Urothelium cell line (cell line): ENCODE data around the gene ANKRD17.
"Not testable (repeated sequence)": the region's sequence is repeated elsewhere in the genome, so short reads cannot be mapped to it uniquely, and the experiment has no call there.

Experiments
- DNase-seq: peaks from one replicate; pipeline ENCODE4 v3.0.0; 2011; ENCODE audit warnings: low spot score, mixed read lengths
- FAIRE-seq: peaks from 2 replicates; lab custom pipeline; 2011; peaks lifted over from hg19 to GRCh38; lab: Jason Lieb, UNC

Gene ANKRD17

DNA sequence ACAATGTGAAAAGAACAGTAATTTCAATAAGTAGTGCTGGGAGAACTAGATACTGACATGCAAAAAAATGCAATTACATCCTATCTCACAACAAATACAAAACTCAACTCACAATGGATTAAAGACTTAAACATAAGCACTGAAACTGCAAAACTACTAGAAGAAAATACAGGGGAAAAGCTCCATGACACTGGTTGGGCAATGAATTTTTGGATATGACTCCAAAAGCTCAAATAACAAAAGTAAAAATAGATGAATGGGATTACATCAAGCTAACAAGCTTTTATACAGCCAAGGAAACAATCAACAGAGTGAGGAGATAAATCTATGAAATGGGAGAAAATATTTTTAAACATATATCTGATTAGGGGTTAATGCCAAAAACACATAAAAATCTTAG lies 53.1 kb downstream of the ANKRD17 start:
- DNase-seq (no peak), FAIRE-seq (no peak)

DNA sequence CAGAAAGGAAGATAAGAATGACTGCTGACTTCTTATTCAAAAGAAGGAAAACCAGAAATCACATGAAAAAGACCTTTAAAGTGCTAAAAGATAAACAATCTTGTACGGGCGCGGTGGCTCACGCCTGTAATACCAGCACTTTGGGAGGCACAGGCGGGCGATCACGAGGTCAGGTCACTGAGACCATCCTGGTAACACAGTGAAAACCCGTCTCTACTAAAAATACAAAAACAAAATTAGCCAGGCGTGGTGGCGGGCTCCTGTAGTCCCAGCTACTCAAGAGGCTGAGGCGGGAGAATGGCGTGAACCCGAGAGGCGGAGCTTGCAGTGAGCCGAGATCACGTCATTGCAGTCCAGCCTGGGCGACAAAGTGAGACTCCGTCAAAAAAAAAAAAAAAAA lies 54.6 kb downstream of the ANKRD17 start:
- DNase-seq, FAIRE-seq: not testable (repeated sequence)

- peak; percentile 61 for FAIRE-seq
- DNase-seq: no peak
These were observed 61.4 kb downstream of the ANKRD17 start for GRCh38 chr4:73197220-73197619.

- FAIRE-seq: no peak
These were observed 64.5 kb downstream of the ANKRD17 start for GRCh38 chr4:73194064-73194463.

GRCh38 chr4:73193659-73194058 lies 64.9 kb downstream of the ANKRD17 start:
- FAIRE-seq (no peak), DNase-seq (no peak)

More at GRCh38 chr4:73194064-73194463, 64.5 kb downstream of the ANKRD17 start:
- DNase-seq: no peak

- no peak for DNase-seq
- no peak for FAIRE-seq
These were observed 65.4 kb downstream of the ANKRD17 start for GRCh38 chr4:73193155-73193554.

DNA sequence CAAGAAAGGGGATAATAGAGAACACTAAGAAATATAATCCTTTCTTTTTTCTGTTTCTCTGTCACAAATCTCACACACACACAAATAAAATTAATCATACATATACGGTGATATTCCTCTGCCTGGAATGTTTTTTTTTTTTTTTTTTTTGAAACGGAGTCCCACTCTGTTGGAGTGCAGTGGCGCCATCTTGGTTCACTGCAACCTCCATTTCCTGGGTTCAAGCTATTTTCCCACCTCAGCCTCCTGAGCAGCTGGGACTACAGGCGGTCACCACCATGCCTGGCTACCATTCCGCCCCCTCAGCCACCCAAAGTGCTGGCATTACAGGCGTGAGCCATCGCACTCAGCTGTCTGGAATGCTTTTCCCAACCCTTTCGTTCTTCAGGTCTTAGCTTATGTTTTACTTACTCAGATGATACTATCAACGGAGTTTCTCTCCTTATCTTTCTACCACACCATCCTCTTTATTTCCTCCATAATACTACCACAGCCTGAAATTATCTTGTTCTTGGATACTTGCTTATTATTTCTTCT lies 69.3 kb downstream of the ANKRD17 start:
- DNase-seq (no peak), FAIRE-seq (no peak)

- FAIRE-seq (no peak), DNase-seq (no peak)
These were observed 71.3 kb downstream of the ANKRD17 start for GRCh38 chr4:73187325-73187724.

DNA sequence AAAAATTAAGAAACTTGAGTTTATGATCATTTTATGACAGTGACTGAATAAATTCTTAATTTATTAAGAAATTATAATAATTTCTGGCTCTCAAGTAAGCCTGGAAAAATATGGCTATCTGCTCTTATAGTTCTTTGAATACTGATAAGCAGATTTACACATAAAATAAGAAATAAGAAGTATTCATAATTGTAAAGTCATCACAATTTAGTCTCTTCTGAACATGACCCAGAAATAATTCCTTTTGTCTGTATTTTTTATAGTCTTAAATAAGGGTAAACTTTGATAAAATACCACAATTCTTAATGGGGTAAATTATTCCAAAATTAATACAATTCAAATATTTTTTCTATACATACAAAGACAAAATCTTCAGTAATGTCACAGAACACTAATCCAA lies 72.7 kb downstream of the ANKRD17 start:
- FAIRE-seq (no peak), DNase-seq (no peak)

- FAIRE-seq: no peak
- DNase-seq: no peak
These were observed 77.4 kb downstream of the ANKRD17 start for GRCh38 chr4:73181231-73181630.

DNA sequence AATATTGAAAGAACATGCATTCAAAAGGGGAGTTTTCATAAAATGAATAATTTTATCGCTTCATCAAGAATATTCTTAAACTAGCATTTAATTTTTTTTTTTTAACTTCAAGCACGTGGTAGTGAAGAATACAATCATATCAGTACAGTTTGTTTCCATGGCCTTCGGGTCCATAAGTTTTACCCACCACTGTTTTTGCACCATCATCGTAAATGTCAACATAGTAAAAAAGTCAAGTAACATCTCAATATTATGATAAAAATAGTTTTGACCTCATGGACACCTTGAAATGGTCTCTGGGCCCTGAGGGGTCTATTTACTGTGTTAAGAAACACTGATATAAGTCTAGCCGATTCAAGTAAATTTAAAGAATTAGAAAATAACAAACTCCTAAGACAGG lies 80.2 kb downstream of the ANKRD17 start:
- FAIRE-seq: no peak
- no peak for DNase-seq

GRCh38 chr4:73172161-73172560 lies 86.4 kb downstream of the ANKRD17 start:
- FAIRE-seq: no peak
- DNase-seq: no peak

DNA sequence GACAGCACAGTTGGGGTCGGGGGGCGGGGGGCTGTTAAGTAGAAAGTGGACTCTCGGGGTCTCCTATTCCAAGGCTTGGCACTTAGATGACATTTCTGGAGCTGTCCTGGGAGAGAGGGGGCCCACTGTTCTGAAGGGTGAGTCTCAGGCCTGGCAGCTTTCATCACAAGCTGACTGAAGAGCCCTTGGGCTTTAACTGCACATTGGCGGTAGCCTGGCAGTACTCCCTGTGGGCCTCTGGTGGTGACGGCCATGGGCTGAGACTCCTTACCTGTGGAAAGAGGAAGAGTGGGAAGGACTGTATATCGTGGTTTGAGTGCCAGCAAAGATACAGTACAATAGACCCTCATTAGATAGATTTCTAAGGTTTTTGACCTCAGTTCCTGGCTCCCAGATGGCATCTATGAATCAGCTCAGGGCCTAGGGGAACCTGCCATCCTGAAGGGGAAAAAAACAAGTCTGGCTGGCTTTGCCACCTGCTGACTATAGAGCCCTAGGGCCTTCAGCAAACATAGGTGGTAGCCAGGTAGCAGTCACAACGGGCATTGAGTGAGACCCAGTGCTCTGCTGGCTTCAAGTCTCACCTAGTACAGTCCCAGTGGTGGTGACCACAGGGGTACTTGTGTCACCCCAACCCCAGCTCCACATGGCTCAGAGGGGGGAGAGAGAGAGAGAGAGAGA lies 87.9 kb downstream of the ANKRD17 start:
- FAIRE-seq: no peak
- no peak for DNase-seq

- DNase-seq (no peak), FAIRE-seq (no peak)
These were observed 92.4 kb downstream of the ANKRD17 start for GRCh38 chr4:73166212-73166611.

DNA sequence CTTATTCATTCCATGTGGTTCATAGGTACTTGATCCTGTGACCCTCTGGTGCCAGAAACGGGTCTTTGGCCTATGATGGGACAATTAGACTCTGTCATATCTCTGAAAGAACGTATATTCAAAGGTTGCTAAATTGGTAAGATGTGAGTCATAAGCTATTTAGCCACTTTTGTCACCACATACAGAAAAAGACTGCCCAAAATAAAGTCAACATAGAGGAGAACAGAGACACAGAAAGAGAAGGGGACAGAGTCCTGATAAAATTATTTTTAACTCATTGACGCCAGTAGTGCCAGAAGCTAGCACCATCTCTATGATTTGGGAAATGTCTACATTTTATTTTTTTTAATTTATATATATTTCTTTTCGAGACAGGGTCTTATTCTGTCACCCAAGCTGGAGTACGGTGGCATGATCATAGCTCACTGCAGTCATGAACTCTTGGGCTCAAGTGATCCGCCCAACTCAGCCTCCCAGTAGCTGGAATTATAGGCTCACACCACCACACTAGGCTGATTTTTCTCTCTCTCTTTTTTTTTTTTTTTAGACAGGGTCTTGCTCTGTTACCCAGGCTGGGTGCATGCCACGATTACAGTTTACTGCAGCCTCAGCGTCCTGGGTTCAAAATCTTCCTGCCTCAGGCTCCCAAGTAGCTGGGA lies 96.9 kb downstream of the ANKRD17 start:
- FAIRE-seq: no peak
- no peak for DNase-seq

- no peak for DNase-seq
- FAIRE-seq: no peak
These were observed 102.2 kb downstream of the ANKRD17 start for GRCh38 chr4:73156394-73156793.

GRCh38 chr4:73152893-73153292 lies 105.7 kb downstream of the ANKRD17 start:
- DNase-seq: no peak
- no peak for FAIRE-seq

DNA sequence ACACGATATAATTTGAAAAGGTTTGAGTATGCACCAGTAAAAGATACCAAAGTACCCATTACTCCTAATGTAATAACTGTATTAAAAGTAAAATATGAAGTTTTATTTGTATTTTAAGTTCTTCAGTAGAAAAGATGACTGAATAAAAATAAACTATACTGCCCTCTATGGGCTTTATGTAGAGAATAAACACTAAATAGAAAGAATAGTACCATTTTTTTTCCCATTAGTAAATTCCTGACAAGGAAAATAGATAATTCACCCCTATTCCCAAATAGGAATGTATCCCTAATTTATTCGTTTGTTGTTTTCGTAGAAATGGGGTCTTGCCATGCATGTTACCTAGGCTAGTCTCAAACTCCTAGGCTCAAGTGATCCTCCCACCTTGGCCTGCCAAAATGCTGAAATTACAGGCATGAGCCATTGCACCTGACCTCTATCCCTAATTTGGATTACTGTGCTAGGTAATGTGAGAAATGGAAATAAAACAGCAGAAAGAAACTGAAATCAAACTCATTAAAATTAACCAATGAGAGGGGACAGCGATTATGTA lies 115.5 kb downstream of the ANKRD17 start:
- FAIRE-seq (no peak), DNase-seq (no peak)

- no peak for FAIRE-seq
- no peak for DNase-seq
These were observed 118.6 kb downstream of the ANKRD17 start for GRCh38 chr4:73139991-73140390.

GRCh38 chr4:73139245-73139644 lies 119.4 kb downstream of the ANKRD17 start:
- FAIRE-seq (no peak), DNase-seq (no peak)

DNA sequence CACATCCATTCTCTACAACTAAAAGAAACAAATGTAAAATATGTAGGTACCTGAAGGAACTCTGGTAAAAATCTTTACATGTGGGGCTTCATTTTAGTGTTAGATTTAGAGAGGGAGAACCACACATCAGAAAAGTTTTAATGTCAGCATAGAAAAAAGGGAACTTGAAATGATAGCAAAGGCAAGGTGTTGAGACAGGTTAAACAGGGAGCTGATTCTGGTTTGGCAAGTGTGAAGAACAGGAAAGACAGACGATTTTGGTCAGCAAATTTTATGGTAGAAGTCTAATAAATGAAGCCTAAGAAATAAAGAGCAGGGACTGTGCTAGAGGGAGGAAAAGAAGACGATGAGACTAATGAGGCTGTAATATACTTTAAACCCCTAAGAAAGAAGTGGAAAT lies 121.5 kb downstream of the ANKRD17 start:
- DNase-seq: no peak
- FAIRE-seq: no peak

GRCh38 chr4:73133784-73134183 lies 124.8 kb downstream of the ANKRD17 start:
- FAIRE-seq (no peak), DNase-seq (no peak)
